T-helper 2 cell treated with Interferon-gamma antibody and Interleukin-4, amounts not matched to agents 100 ng/mL and 5 ng/mL, for 36 hours (primary cell): ENCODE results near the gene PLD3. TPM values are rescaled to one million over a fixed set of nuclear protein-coding genes. Genes with fewer than 3 reads are reported as not detected.
"Not testable (repeated sequence)": the region's sequence is repeated elsewhere in the genome, so short reads cannot be mapped to it uniquely, and the experiment has no call there.

ENCODE experiments used
- intact Hi-C: fragments of 100-400 bp; cut with micrococcal nuclease; formaldehyde crosslinking; loops from one replicate; pipeline ENCODE4 v1.15.1; 2023
- total RNA-seq: library from RNA; stranded (reverse); gene quantifications from 2 replicates; pipeline ENCODE4 v1.2.3, GENCODE V29; 2022

The PLD3 gene
- total RNA-seq, 1 donor from 2014 or later: 70.7 TPM

- intact Hi-C loops: no loop called here
Observed at GRCh38 chr19:40326201-40326600, 22.3 kb upstream of the PLD3 start.

DNA sequence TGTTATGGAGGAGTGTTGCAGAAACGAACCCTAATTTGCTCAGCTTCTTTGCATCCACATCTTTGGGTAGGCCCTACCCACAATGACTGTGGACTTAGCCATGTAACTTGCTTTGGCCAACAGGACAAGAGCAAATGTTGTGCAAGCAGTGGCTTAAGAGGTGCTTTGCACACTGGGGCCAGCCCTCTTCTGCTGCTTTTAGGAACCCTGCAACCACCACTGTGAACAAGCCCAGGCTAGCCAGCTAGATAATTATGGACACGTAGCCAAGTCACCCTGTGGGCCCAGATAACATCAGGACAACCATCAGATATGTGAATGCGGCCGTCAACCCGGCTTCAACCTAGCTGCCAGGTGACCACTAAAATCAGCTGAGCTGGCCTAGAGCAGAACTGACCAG, 17.4 kb upstream of the PLD3 start:
- intact Hi-C loops: no loop called here

- intact Hi-C loops: no loop called here
Observed at GRCh38 chr19:40332669-40333068, 15.8 kb upstream of the PLD3 start.

DNA sequence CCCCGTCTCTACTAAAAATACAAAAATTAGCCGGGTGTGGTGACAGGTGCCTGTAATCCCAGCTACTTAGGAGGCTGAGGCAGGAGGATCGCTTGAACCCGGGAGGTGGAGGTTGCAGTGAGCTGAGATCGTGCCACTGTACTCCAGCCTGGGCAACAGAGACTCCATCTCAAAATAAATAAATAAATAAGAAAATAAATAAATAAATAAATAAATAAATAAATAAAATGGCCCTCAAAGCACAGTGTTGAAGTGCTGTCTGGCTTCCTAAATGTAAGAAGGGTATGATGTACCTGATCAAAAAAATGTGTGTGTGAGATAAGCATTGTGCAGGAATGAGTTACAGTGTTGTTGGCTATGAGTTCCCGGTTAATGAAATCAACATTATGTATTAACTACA, 15.4 kb upstream of the PLD3 start:
- intact Hi-C loops: not testable (repeated sequence)

DNA sequence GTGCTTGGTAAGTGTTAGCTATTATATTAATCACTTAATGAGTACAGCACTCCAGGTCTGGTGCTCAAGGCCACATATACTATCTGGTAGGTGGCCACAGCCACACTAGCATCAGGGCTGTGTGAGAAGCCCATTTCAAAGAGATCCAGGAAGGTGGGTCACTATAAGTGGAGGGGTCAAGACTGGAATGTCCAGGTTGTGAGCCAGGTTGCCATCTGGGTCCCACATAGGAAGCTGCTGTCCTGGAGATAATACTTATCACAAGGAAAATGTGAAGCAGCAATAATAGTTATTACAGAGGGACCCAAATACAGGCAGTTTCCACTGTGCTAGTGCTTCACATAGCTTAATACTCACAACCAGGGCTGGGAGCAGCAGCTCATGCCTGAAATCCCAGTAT, 13.4 kb upstream of the PLD3 start:
- intact Hi-C loops: no loop called here

DNA sequence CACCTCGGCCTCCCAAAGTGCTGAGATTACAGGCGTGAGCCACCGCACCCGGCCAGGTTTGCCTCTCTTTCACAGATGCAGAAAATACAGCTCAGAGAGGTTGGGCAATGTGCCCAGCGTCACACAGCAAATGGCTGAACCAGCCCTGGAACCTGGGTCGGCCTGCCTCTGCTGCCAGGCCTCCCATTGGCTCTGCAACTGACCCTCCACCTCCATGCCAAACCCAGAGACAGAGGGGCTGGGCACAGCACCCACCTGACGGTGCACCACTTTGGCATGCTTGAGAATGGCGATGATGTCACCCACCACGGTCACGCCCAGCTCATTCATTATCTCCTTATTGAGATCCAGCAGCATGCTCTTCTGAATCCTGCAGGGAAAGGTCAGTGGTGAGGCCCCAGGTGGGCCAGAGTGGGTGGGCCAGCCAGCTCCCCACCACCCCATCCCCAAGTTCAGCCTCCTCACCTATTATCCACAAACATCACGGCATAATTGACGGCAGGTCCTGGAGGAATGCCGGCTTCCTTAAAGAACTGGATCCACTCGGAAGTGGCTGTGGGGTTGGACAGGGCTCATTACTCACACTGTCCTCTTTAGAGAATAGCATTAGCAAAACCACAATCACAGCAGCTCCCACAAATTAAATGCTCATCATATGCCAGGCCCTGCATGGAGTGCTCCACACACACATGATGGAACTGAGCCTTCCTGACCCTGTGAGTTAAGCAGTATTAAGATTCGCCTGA, 12.5 kb upstream of the PLD3 start:
- intact Hi-C loops: no loop called here

DNA sequence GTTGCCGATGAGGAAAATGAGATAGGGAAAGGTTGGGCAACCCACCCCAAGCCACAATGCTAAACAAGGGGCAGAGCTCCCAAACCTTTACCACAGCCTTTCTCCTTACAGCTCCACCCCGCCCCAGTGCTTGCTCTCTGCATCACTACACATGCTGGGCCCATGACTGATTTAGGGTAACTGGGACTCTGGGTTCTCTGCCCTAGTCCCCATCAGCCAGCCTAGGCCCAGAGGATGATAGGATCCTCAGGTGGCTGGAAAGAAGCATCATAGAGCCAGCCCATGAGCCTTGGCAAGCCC, 11.9 kb upstream of the PLD3 start:
- intact Hi-C loops: no loop called here

GRCh38 chr19:40337107-40337506, 11.4 kb upstream of the PLD3 start:
- intact Hi-C loops: no loop called here

GRCh38 chr19:40337594-40337993, 10.9 kb upstream of the PLD3 start:
- intact Hi-C loops: no loop called here

DNA sequence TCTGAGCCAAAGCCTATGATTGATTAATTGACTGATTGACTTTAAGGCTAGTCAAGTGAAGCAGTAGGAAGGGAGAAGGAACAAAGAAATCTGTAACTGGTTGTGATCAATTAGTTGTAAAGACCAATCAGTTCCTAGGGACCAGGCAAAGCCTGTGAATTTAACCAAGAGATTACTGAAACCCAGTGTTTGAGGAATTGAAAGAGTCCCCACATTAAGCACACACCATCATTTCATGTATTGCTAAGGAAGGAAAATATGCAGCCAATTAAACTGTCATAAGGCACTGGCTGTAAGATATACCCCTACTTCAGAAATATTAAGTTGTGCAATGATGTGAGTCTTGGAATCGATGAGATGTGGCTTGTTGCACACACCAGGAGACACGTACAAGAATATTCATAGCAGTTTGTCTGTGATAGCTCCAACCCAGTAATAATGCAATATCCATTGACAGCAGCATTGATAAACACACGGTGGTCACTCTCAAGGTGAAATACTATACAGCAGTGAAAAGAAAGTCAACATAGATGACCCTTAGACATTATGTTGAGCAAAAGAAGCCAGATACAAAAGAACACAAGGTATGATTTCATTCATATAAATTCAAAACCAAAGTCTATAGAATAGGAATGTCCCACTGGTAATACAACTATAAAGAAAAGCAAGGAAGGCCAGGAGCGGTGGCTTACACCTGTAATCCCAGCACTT, 9.3 kb upstream of the PLD3 start:
- intact Hi-C loops: no loop called here

GRCh38 chr19:40341601-40342482, 6.7 kb upstream of the PLD3 start:
- intact Hi-C loops: no loop called here

- intact Hi-C loops: no loop called here
Observed at GRCh38 chr19:40342644-40343311, 5.7 kb upstream of the PLD3 start.

GRCh38 chr19:40344422-40344821, 4.1 kb upstream of the PLD3 start:
- intact Hi-C loops: no loop called here

GRCh38 chr19:40348961-40349507, 539 bp downstream of the PLD3 start:
- intact Hi-C loops: loop anchor here (1.0 to 5.0 kb wide), 5 partner anchors 64 to 368 kb away; partner anchors contain the start of genes AKT2, BLVRB, COQ8B and ITPKC

DNA sequence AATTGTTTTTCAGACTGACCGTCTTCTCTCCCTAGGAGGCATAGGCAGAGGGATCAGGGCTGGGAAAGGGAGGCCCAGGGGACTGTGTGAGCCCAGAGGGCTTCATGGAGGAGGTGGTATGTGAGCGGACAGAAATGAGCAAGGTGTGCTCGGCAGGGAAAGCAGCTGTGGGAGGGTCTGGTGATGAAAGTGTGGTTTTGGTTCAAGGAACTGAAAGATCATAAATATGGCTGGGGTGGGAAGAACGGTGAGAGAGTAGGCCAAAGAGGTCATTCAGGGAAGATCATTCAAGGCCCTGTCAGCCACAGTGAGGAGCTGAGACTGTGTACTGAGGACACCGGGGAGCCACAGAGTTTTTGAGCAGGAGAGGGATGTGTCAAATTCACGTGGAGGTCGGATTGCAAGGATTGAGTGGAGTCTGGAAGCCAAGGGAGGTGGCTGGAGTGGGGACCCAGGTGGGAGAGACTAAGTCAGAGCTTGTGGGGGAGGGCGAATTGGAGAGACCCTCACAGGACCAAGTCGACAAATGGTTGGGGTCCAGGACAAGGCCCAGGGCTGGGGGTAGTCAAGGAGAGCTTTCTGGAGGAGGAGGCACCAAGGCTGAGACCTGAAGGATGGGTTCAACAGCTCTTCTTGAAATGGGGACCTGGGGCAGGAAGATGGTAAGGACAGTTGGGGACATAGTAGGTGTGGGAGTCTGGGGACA, 7.6 kb downstream of the PLD3 start:
- intact Hi-C loops: no loop called here

GRCh38 chr19:40356681-40357595, 8.4 kb downstream of the PLD3 start:
- intact Hi-C loops: no loop called here

GRCh38 chr19:40357640-40358039, 9.1 kb downstream of the PLD3 start:
- intact Hi-C loops: no loop called here

- intact Hi-C loops: no loop called here
Observed at GRCh38 chr19:40358773-40359172, 10.3 kb downstream of the PLD3 start.

DNA sequence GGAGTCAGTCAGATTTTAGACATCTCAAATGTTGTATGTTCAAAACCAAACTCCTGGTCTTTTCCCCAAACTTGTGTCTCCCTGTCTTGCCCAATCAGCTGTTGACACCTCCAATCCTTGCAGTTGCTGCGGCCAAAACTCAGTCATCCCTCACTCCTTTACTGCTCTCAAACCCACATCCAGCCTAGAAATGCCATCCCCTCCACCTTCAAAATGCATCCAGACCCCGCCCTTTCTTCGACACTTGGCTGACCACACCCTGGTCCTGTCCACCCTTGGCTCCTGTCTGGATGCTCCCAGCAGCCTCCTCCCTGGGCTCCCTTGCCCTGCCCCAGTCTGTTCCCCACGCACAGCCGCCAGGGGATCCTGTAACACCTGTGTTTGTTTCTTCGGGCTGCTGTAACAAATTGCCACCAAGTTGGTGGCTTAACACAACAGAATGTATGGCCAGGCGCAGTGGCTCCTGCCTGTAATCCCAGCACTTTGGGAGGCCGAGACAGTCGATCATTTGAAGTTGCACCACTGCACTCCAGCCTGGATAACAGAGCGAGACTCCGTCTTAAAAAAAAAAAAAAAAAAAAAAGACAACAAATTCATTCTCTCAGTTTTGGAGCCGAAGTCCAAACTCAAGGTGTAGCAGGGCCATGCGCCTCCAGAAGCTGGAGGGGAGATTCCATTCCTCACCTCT, 11.7 kb downstream of the PLD3 start:
- intact Hi-C loops: no loop called here
